Vagina (tissue), 2 donors: ENCODE measurements around the gene ASTN2. TPM values are rescaled to one million over a fixed set of nuclear protein-coding genes. Genes with fewer than 3 reads are reported as not detected.

Source experiments
- DNase-seq, 2 donors: peaks; one replicate each; pipeline ENCODE4 v3.0.0-alpha.2; 2017; ENCODE audit errors: extremely low spot score in 2 of 2
- H3K27ac ChIP-seq: fragments of 200-600 bp; sonication (generic); one replicate; pipeline ENCODE4 v1.5.1; 2019
- H3K27me3 ChIP-seq: fragments of 200-600 bp; sonication (generic); one replicate; pipeline ENCODE4 v1.5.1; 2019
- H3K36me3 ChIP-seq, 2 donors: fragments of 200-600 bp; sonication (generic); one replicate each; pipeline ENCODE4 v1.5.1; 2017 to 2019
- H3K4me1 ChIP-seq: fragments of 200-600 bp; sonication (generic); one replicate; pipeline ENCODE4 v1.5.1; 2019
- H3K4me3 ChIP-seq, 2 donors: fragments of 200-600 bp; sonication (generic); 1 replicate in 1 of 2; 2 replicates in 1 of 2; pipeline ENCODE4 v1.5.1; 2016 to 2019
- H3K9me3 ChIP-seq: fragments of 200-600 bp; sonication (generic); one replicate; pipeline ENCODE4 v1.5.1; 2019
- POLR2A ChIP-seq, 2 donors: fragments of 450-650 bp; IDR thresholded peaks; one replicate each; pipeline ENCODE4 v1.6.1; 2017; ENCODE audit warnings: antibody characterized with exemption in 2 of 2, mild to moderate bottlenecking in 2 of 2, moderate library complexity in 2 of 2
- POLR2AphosphoS5 ChIP-seq, 2 donors: sonication (generic); formaldehyde crosslinking; IDR thresholded peaks; one replicate each; pipeline ENCODE4 v1.9.0; 2017; ENCODE audit warnings: antibody characterized with exemption in 2 of 2, mild to moderate bottlenecking in 2 of 2, low read depth in 1 of 2; ENCODE audit not compliant: insufficient read depth in 1 of 2
- intact Hi-C: fragments of 100-400 bp; cut with DNase I; formaldehyde crosslinking; loops from one replicate; pipeline ENCODE4 v1.15.1; 2023
- total RNA-seq: library from RNA; depleted of rRNA; stranded (reverse); fragments of >200 nt; gene quantifications from one replicate; pipeline ENCODE4 v1.2.3, GENCODE V29; 2016
- TF ChIP-seq, protein P1 (sequence below), 3 experiments: fragments of 450-650 bp in 2 of 3; fragments of 200-600 bp in 1 of 3; sonication (generic) in 1 of 3; IDR thresholded peaks; one replicate each; pipeline ENCODE4 v1.5.1; 2017 to 2019; ENCODE audit warnings: antibody characterized with exemption in 3 of 3, mild to moderate bottlenecking in 2 of 3, moderate library complexity in 2 of 3

Gene ASTN2
- total RNA-seq, 1 donor from 2014 or later, result 4.4 TPM

DNA sequence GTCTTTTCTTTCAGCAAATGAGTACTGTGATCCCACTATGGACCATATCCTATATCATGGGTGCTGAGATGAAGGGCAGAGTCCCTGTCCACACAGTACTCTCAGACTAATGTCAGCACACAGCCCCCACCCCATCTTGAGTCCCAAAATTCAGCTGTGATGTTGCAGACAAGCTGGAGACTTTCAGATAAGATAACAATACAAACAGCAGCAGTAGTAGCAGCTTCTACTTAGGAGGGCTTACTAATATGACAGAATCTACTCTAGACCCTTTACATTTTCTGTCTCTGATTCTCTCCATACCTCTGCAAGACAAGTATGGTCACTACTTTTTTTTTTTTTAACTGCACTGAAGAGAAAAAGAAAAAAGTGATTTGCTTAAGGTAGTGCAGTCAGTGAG lies 856.8 kb downstream of the ASTN2 start:
- Histone ChIP-seq H3K4me3 (no peak overlapping the region), H3K27ac (no peak overlapping the region), H3K36me3 (no peaks in the 10 kb centered on the region), H3K27me3 (no peaks in the 10 kb centered on the region), H3K4me1 (peaks cover 13% of the 10 kb centered on the region), H3K9me3 (no peaks in the 10 kb centered on the region)
- no peak for DNase-seq
- TF ChIP-seq POLR2A (IDR thresholded peaks at IDR 0.05), result no peak
- TF ChIP-seq, protein P1, sequence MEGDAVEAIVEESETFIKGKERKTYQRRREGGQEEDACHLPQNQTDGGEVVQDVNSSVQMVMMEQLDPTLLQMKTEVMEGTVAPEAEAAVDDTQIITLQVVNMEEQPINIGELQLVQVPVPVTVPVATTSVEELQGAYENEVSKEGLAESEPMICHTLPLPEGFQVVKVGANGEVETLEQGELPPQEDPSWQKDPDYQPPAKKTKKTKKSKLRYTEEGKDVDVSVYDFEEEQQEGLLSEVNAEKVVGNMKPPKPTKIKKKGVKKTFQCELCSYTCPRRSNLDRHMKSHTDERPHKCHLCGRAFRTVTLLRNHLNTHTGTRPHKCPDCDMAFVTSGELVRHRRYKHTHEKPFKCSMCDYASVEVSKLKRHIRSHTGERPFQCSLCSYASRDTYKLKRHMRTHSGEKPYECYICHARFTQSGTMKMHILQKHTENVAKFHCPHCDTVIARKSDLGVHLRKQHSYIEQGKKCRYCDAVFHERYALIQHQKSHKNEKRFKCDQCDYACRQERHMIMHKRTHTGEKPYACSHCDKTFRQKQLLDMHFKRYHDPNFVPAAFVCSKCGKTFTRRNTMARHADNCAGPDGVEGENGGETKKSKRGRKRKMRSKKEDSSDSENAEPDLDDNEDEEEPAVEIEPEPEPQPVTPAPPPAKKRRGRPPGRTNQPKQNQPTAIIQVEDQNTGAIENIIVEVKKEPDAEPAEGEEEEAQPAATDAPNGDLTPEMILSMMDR (IDR thresholded peaks at IDR 0.05), result no peak
- no peak for TF ChIP-seq POLR2AphosphoS5 (IDR thresholded peaks at IDR 0.05; ENCODE audit: insufficient read depth in 1 of 2, low read depth in 1 of 2)
- intact Hi-C loops, result no loop called here

DNA sequence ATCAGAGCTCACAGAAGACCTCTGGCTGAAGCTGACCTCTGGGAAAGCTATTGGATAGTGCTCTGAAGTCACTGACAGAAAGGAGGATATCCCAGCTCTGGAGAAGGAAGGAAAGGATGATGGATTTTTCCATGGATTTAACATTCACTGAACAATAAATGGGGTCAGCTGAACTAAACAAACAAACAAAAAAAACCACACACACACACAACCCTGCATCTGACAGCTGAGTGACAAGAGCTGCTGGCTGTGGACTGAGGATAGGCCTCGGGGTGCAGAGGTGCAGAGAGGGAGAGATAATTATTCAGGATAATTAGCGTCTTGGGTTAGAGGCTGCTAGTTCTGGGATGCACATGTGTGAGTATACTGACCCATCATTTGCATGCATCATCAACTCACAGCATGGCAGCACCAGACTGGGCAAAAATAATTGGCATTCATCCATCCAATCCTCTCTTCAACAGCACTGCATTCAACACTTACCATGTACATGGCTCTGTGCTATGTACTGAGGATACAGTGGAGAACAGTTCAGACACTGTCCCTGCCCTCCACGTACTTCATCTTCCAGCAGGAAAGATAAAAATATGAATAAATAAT lies 859.2 kb downstream of the ASTN2 start:
- no peak for DNase-seq
- Histone ChIP-seq H3K36me3 (no peaks in the 10 kb centered on the region), H3K27ac (peak overlapping the region; percentile 36), H3K4me1 (peaks cover 13% of the 10 kb centered on the region), H3K9me3 (no peaks in the 10 kb centered on the region), H3K27me3 (no peaks in the 10 kb centered on the region), H3K4me3 (no peak overlapping the region)
- intact Hi-C loops, result no loop called here
- TF ChIP-seq, protein P1 (IDR thresholded peaks at IDR 0.05), result no peak
- no peak for TF ChIP-seq POLR2AphosphoS5 (IDR thresholded peaks at IDR 0.05; ENCODE audit: insufficient read depth in 1 of 2, low read depth in 1 of 2)
- TF ChIP-seq POLR2A (IDR thresholded peaks at IDR 0.05), result no peak

DNA sequence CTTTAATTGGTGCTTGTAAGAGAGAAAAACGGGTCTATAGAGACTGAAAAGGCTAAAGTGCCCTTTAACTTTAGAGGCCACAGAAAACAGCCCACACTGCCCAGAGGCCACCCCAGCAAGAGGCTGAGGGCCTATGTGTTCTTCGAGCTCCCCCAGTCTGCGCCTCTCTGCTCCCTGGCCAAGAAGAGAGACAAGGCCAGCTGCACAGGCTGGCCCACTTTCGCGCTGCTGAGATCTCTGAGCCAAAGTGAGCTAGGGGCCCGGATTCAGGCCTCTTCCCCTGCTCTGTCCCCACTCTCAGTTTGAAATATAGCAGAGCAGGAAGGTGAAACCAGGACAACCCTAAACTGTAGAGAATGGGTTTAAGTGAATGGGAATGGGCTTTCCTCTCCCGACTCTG lies 859.7 kb downstream of the ASTN2 start:
- Histone ChIP-seq H3K4me1 (peaks cover 18% of the 10 kb centered on the region), H3K27me3 (no peaks in the 10 kb centered on the region), H3K4me3 (no peak overlapping the region), H3K36me3 (no peaks in the 10 kb centered on the region), H3K27ac (peak overlapping the region; percentile 36), H3K9me3 (no peaks in the 10 kb centered on the region)
- TF ChIP-seq POLR2A (IDR thresholded peaks at IDR 0.05), result no peak
- TF ChIP-seq POLR2AphosphoS5 (IDR thresholded peaks at IDR 0.05; ENCODE audit: insufficient read depth in 1 of 2, low read depth in 1 of 2), result peak in 1 of 2 donors; percentile 21
- DNase-seq, result no peak
- intact Hi-C loops, result no loop called here

DNA sequence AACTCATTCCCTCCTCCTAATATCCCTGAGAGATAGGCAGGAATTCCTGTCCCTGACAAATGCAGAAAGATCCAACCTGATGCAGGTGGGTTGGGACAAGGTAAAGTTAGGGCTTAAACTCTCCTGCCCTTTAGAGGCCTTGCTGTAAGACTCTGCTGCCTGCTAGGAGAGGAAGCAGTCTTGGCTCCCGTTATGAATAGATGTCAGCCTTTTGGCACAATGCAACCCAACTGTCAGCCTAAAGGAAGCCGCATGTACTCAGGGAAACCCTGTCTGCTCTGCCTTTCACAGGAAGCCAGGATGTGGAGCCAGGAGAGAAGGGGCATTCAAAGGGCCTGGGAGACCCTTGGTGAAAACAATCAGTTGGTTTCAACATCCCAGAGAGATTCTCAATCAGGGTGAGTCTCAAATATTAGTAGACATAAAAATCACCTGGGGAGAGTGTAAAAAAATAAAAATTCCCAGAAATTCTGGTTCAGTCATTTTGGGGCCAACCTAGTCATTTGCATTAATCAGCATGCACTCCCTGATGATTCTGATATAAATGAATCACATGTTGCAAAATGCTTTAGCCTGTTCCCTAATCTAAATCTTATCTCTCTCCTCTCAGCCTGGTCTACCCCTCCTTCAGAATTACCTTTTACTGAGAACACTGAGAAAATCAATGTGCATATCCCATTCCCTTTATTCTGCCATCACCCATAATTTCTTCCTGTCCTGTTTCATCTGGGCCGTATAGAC lies 864.0 kb downstream of the ASTN2 start:
- peaks cover 37% of the 10 kb centered on the region for H3K4me1 ChIP-seq
- H3K27ac ChIP-seq, result peak overlapping the region; percentile 51
- no peak for DNase-seq
- H3K9me3 ChIP-seq, result no peaks in the 10 kb centered on the region
- TF ChIP-seq, protein P1 (IDR thresholded peaks at IDR 0.05), result no peak
- H3K27me3 ChIP-seq, result no peaks in the 10 kb centered on the region
- no peaks in the 10 kb centered on the region for H3K36me3 ChIP-seq
- intact Hi-C loops, result no loop called here
- no peak overlapping the region for H3K4me3 ChIP-seq

DNA sequence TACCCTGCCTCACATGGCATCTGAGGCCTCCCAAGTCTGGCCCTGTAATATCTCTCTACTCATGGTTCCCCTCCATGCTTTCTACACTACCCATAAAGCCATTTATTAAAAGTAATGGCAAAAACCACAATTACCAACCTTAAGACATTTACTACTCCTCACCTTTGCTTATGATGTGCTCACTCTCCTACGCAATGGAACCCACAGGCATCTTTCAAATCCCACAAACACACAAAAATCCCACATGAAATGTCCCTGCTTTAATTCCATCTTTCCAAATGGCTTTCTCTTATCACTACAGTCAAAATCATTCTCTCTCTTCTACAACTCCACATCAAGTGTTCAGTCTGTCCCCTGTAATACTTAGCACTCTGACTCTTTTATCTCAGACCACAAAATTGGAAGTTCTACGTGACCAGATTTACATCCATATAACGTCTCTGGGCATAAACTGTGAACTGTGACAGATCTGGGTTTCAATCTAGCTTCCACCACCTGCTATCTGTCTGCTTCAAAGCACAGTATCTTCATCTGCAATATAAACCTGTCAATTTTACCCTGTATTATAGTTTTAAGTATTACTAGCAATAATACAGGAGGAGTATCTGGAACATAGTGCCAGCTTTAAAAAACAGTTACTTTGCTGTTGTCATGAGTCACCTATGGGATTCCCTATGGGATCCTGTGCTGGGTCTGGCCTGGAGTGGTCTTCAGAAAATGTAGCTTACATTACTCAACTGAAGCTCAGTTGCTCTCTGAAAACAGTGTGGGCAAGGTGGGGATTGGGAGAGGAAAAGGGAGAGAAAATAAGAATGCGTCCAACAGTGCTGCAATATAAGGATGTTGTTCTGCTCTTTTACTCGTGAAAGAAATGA lies 864.8 kb downstream of the ASTN2 start:
- no peak for DNase-seq
- H3K27ac ChIP-seq, result peak overlapping the region; percentile 51
- H3K4me1 ChIP-seq, result peaks cover 33% of the 10 kb centered on the region
- no peaks in the 10 kb centered on the region for H3K27me3 ChIP-seq
- intact Hi-C loops, result no loop called here
- H3K4me3 ChIP-seq, result no peak overlapping the region
- H3K36me3 ChIP-seq, result no peaks in the 10 kb centered on the region
- H3K9me3 ChIP-seq, result no peaks in the 10 kb centered on the region
- TF ChIP-seq POLR2AphosphoS5 (IDR thresholded peaks at IDR 0.05; ENCODE audit: insufficient read depth in 1 of 2, low read depth in 1 of 2) (no peak), POLR2A (IDR thresholded peaks at IDR 0.05) (no peak)
- TF ChIP-seq, protein P1 (IDR thresholded peaks at IDR 0.05), result no peak
